GM23338 (cell line): ENCODE measurements around the gene SORCS3. TPM values are rescaled to one million over a fixed set of nuclear protein-coding genes. Genes with fewer than 3 reads are reported as not detected.

Experiments
- CTCF ChIP-seq, 2 experiments: fragments of 200-600 bp in 1 of 2; sonication (generic) in 1 of 2; conservative IDR thresholded peaks; 2 replicates each; pipeline versions ENCODE4 v1.5.1 to v1.6.1; 2016 to 2017; ENCODE audit warnings: antibody characterized with exemption in 2 of 2, low read depth in 2 of 2, mild to moderate bottlenecking in 2 of 2, moderate library complexity in 1 of 2
- ETS1 ChIP-seq: IDR thresholded peaks from 2 replicates; pipeline ENCODE4 v1.6.1; 2016; ENCODE audit warnings: antibody characterized with exemption
- EZH2 ChIP-seq: fragments of 200-600 bp; sonication (generic); IDR thresholded peaks from one replicate; pipeline ENCODE4 v1.8.0; 2017; ENCODE audit warnings: antibody characterized with exemption, mild to moderate bottlenecking, low read depth; ENCODE audit not compliant: unreplicated experiment
- EZH2phosphoT487 ChIP-seq: fragments of 200-600 bp; sonication (generic); IDR thresholded peaks from one replicate; pipeline ENCODE4 v1.8.1; 2018; ENCODE audit warnings: antibody characterized with exemption; ENCODE audit not compliant: unreplicated experiment
- JUNB ChIP-seq: IDR thresholded peaks from one replicate; pipeline ENCODE4 v1.6.1; 2016; ENCODE audit warnings: antibody characterized with exemption; ENCODE audit not compliant: unreplicated experiment
- NANOG ChIP-seq: IDR thresholded peaks from 2 replicates; pipeline ENCODE4 v1.6.1; 2016; ENCODE audit warnings: antibody characterized with exemption, borderline replicate concordance
- POLR2AphosphoS5 ChIP-seq: IDR thresholded peaks from 2 replicates; pipeline ENCODE4 v1.6.1; 2016; ENCODE audit warnings: antibody characterized with exemption, low read depth
- STAT1 ChIP-seq: IDR thresholded peaks from one replicate; pipeline ENCODE4 v1.6.1; 2016; ENCODE audit warnings: antibody characterized with exemption; ENCODE audit not compliant: unreplicated experiment
- ZNF114 ChIP-seq: fragments of 250-450 bp; sonication (Bioruptor Pico); IDR thresholded peaks from 2 replicates; pipeline ENCODE4 v1.5.0; 2020; ENCODE audit warnings: mild to moderate bottlenecking, moderate library complexity
- ZNF462 ChIP-seq: fragments of 250-450 bp; sonication (Bioruptor Pico); IDR thresholded peaks from 2 replicates; pipeline ENCODE4 v1.5.0; 2020; ENCODE audit warnings: mild to moderate bottlenecking, moderate library complexity
- polyA plus RNA-seq: library from polyadenylated mRNA; unstranded; fragments of >200 nt; fragmentation: Nextera tagmentation; extraction: Ambion mirVana; gene quantifications from 2 replicates; pipeline ENCODE4 v1.2.1, GENCODE V29; 2016
- total RNA-seq: library from RNA; depleted of rRNA; stranded (reverse); fragments of >200 nt; shearing (Covaris generic); gene quantifications from 2 replicates; pipeline ENCODE4 v1.2.3, GENCODE V29; 2014

The SORCS3 gene
- total and polyA plus RNA-seq, 2 experiments from 2014 or later: 0.37 to 1.4 TPM

GRCh38 chr10:104774234-104774633, 133.1 kb downstream of the SORCS3 start (continued):
- TF ChIP-seq ZNF462 (CRISPR knock-in tag) (no peak), ETS1 (no peak), NANOG (no peak), EZH2phosphoT487 (no peak), ZNF114 (CRISPR knock-in tag) (no peak), POLR2AphosphoS5 (no peak), CTCF (conservative IDR thresholded peaks at IDR 0.05; ENCODE audit: low read depth in 2 of 2) (no peak), EZH2 (no peak), JUNB (no peak), STAT1 (no peak)
